Skeletal muscle satellite cell (primary cell): ENCODE data around the gene ZDHHC20.

Source experiments
- H3K27me3 ChIP-seq: 2 replicates; pipeline ENCODE4 v1.7.0; 2013; ENCODE audit warnings: low read length; ENCODE audit not compliant: control insufficient read depth, insufficient read depth
- H3K36me3 ChIP-seq: 2 replicates; pipeline ENCODE4 v1.7.0; 2013; ENCODE audit warnings: mild to moderate bottlenecking, control low read depth, low read length; ENCODE audit not compliant: insufficient read depth
- H3K4me1 ChIP-seq: 2 replicates; pipeline ENCODE4 v1.7.0; 2013; ENCODE audit warnings: low read length; ENCODE audit not compliant: control insufficient read depth, insufficient read depth
- H3K4me2 ChIP-seq: 2 replicates; pipeline ENCODE4 v1.7.0; 2013; ENCODE audit warnings: mild to moderate bottlenecking, low read length
- H3K4me3 ChIP-seq: 2 replicates; pipeline ENCODE4 v1.7.0; 2013; ENCODE audit warnings: low read length
- H3K9ac ChIP-seq: 2 replicates; pipeline ENCODE4 v1.7.0; 2013; ENCODE audit warnings: mild to moderate bottlenecking, low read depth, low read length, moderate library complexity
- H3K9me3 ChIP-seq: replicated peaks from 2 replicates; pipeline ENCODE4 v1.7.0; 2013; ENCODE audit warnings: mild to moderate bottlenecking, control low read depth, low read length

ZDHHC20 gene

DNA sequence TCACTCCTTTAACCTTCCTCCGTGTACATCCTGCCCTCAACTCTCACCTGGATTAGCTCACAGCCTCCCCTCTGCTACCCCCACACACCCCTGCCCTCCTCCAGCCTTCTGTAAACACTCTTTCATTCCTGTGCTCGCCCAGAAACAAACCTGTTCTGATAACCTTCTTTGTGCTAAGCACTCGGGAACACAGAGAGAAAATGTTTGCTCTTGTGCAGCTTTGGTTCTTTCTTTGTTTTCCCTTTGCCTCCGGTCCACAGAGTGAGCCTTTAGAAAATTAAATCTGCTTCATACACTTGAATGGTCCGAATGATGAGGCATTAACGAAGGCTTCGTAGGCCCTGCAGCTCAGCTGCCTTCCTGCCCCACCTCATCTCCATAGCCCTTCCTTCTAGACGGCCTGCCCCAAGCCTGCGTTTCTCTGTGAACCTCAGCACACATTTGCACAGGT lies 6.6 kb upstream of the ZDHHC20 start:
- H3K4me2 ChIP-seq, result no peak overlapping the region
- H3K4me1 ChIP-seq, result no peaks in the 10 kb centered on the region

DNA sequence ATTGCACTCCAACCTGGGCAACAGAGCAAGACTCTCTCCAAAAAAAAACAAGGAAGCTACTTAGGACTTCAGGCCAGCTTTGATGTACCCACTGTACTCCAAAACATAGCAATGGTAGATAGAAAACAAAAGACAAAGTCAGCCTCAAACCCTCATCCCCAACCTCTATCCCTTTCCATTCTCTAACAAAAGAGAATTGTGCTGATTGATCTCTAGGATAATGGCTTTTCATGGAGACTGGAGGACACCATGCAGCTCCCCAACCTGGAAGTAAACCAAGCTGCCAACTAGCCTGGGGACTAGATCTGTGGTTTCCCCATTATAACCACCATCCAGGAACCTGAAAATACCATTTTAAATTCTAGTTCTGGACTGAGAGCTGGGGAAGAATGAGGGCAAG lies 4.3 kb upstream of the ZDHHC20 start:
- Histone ChIP-seq H3K36me3 (no peaks in the 10 kb centered on the region), H3K9ac (no peak overlapping the region), H3K9me3 (no peaks in the 10 kb centered on the region), H3K27me3 (peaks cover 12% of the 10 kb centered on the region), H3K4me2 (no peak overlapping the region), H3K4me3 (no peak overlapping the region), H3K4me1 (no peaks in the 10 kb centered on the region)

More for the DNA sequence above, 6.6 kb upstream of the ZDHHC20 start:
- H3K4me3 ChIP-seq, result no peak overlapping the region
- no peak overlapping the region for H3K9ac ChIP-seq
- peaks cover 12% of the 10 kb centered on the region for H3K27me3 ChIP-seq
- no peaks in the 10 kb centered on the region for H3K36me3 ChIP-seq
- H3K9me3 ChIP-seq, result no peaks in the 10 kb centered on the region

DNA sequence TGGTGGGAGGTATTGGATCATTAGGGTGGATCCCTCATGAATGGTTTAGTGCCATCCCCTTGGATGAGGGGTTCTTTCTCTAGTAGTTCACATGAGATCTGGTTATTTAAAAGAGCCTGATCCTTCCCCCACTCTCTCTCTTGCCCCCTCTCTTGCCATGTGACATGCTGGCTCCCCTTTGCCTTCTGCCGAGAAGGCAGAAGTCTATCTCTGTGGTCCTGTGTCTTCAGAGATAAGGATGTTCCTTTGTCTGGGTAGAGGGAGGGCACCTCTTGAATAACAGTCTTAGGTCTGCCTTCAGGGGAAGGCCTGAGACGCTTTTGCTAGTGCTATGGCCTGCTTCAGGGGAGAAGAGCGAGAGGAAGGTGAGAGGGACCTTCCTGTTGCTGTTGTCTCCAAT lies 2.0 kb upstream of the ZDHHC20 start:
- H3K27me3 ChIP-seq, result peaks cover 12% of the 10 kb centered on the region
- no peak overlapping the region for H3K4me2 ChIP-seq
- no peaks in the 10 kb centered on the region for H3K9me3 ChIP-seq
- no peaks in the 10 kb centered on the region for H3K36me3 ChIP-seq
- no peak overlapping the region for H3K4me3 ChIP-seq
- peaks cover 8% of the 10 kb centered on the region for H3K4me1 ChIP-seq
- no peak overlapping the region for H3K9ac ChIP-seq

DNA sequence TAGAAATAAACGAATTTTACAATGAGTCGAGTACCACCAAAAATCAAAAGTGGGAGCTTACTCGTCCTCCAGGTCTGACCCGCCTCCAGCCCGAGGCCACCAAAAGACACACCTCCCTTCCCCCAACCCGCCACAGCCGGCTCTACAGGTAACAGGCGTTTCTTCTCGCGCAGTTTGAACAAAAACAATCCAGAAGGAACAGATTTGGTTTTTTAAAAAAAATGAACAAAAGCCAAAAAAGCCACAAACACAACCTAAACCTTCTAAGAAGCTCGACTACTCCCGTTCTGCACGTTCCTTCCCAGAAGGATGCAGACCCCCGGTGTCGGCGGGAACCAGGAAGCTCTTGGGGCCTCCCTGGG lies 671 bp downstream of the ZDHHC20 start:
- no peaks in the 10 kb centered on the region for H3K27me3 ChIP-seq
- H3K36me3 ChIP-seq, result no peaks in the 10 kb centered on the region
- H3K9ac ChIP-seq, result peak overlapping the region; percentile 96
- H3K4me1 ChIP-seq, result peaks cover 8% of the 10 kb centered on the region
- H3K9me3 ChIP-seq, result no peaks in the 10 kb centered on the region
- peak overlapping the region; percentile 100 for H3K4me3 ChIP-seq
- peak overlapping the region; percentile 84 for H3K4me2 ChIP-seq

DNA sequence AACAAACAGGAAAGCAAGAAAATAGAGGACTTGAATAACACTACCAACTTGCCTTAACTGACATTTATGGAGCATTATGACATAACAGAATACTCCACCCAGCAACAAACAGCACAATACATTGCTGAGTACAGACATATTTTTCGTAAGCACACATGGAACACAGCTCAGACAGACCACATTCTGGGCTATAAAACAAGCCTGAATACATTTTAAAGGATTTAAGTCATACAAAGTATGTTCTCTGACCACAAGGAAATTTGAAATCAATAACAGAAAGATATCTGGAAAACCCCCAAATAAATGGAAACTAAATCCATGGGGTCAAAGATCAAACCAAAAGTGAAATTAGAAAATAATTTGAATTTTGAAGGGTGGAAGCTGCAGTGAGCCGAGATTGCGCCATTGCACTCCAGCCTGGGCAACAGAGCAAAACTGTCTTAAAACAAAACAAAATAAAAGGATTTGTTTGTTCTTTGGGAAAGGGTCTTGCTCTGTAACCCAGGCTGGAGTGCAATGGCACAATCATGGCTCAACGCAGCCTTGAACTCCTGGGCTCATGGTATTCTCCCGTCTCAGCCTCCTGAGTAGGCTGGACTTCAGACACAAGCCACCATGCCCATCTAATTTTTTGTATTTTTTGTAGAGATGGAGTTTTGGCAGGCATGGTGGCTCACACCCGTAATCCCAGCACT lies 5.6 kb downstream of the ZDHHC20 start:
- no peaks in the 10 kb centered on the region for H3K9me3 ChIP-seq
- no peak overlapping the region for H3K4me2 ChIP-seq
- H3K36me3 ChIP-seq, result no peaks in the 10 kb centered on the region
- H3K27me3 ChIP-seq, result no peaks in the 10 kb centered on the region
- H3K4me1 ChIP-seq, result peaks cover 8% of the 10 kb centered on the region
- no peak overlapping the region for H3K4me3 ChIP-seq
- no peak overlapping the region for H3K9ac ChIP-seq

DNA sequence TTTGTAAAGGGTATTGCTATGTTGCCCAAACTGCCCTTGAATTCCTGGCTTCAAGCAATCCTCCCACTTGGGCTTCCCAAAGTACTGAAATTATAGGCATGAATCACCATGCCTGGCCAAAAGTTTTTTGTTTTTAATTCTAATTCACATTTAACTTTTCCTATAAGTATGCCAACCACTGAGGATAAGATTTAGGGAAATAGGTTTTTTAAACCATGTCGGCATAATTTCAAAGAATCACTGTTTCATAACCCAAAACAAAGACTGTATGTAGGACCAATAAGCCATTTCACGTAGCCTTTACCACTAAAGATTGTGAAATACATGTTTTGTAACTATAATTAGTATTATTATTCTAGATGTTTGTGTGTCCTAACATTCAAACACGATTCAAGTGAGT lies 8.2 kb downstream of the ZDHHC20 start:
- H3K27me3 ChIP-seq, result no peaks in the 10 kb centered on the region
- H3K4me1 ChIP-seq, result no peaks in the 10 kb centered on the region
- no peak overlapping the region for H3K4me3 ChIP-seq
- H3K9ac ChIP-seq, result no peak overlapping the region
- H3K4me2 ChIP-seq, result no peak overlapping the region
- no peaks in the 10 kb centered on the region for H3K36me3 ChIP-seq
- no peaks in the 10 kb centered on the region for H3K9me3 ChIP-seq

DNA sequence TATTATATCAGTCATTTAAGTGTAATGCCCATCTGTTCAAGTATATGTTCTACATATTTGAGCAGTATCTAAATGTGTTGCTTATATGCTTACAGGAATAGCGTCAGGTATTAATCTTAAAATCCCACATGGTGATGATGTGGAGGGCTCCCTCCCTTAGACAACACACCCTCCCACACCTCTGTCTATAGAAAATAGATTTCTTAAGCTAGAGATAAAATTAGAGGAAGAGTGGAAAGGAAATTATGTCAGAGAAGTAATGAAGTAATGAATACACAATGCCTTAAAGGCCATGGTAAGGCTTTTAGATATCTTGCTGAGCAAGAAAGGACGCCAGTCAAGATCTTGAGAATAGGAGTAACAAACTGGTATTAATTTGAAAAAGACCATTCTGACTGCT lies 12.4 kb downstream of the ZDHHC20 start:
- Histone ChIP-seq H3K27me3 (no peaks in the 10 kb centered on the region), H3K36me3 (no peaks in the 10 kb centered on the region), H3K4me1 (peaks cover 3% of the 10 kb centered on the region), H3K9me3 (no peaks in the 10 kb centered on the region), H3K4me2 (no peak overlapping the region), H3K9ac (no peak overlapping the region), H3K4me3 (no peak overlapping the region)

DNA sequence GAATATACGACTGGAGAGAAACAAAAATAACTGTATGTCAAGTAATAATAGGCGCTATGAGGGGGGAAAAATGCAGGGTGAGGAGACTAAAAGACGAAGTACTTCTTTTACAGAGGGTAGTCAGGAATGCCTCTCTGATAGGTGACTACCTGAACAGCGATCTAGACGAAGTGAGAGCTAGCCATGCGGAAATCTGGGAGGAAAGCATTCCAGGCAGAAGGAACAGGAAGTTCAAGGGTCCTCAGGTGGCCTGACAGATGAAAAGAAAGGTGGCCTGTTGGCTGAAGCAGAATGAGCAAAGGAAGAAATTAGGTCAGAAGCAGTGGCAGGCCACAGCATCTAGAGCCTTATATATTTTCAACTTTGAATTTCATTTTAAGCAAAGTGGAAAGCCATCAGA lies 13.3 kb downstream of the ZDHHC20 start:
- H3K4me3 ChIP-seq, result no peak overlapping the region
- peaks cover 3% of the 10 kb centered on the region for H3K4me1 ChIP-seq
- H3K4me2 ChIP-seq, result no peak overlapping the region
- no peak overlapping the region for H3K9ac ChIP-seq
- H3K27me3 ChIP-seq, result no peaks in the 10 kb centered on the region
- H3K36me3 ChIP-seq, result no peaks in the 10 kb centered on the region
- no peaks in the 10 kb centered on the region for H3K9me3 ChIP-seq

DNA sequence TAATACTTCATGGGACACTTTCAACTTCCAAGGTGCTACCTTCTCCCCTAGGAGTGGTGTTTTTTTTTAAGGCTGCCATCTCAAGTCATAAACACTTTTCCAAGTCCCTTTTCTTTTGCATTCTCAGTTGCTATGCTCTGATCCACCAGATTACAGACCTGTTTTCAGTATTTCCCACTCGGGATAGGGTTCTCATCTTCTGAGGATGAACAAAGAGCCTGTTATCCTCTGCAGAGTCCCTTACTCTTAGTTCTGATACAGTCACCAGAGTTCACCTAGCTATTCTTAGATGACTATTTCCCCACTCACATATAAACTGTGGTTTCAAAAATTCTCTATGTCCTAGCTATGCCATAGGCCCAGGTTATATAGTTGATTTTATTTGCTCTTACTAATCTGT lies 15.9 kb downstream of the ZDHHC20 start:
- no peaks in the 10 kb centered on the region for H3K36me3 ChIP-seq
- H3K27me3 ChIP-seq, result no peaks in the 10 kb centered on the region
- no peak overlapping the region for H3K4me3 ChIP-seq
- H3K9me3 ChIP-seq, result no peaks in the 10 kb centered on the region
- peaks cover 3% of the 10 kb centered on the region for H3K4me1 ChIP-seq
- no peak overlapping the region for H3K9ac ChIP-seq
- H3K4me2 ChIP-seq, result no peak overlapping the region

DNA sequence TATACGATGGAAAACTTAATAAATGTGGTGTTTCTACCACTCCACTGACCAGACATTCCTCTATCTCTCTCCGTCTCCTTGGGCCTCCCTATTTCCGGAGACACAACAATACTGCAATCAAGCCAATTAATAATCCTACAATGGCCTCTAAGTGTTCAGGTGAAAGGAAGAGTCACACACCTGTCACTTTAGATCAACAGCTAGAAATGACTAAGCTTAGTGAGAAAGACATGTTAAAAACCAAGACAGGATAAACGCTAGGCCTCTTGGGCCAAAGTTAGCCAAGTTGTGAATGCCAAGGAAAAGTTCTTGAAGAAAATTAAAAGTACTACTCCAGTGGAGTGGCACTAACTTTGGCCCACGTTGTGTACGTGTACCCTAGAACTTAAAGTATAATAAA lies 22.5 kb downstream of the ZDHHC20 start:
- Histone ChIP-seq H3K9me3 (no peaks in the 10 kb centered on the region), H3K4me3 (no peak overlapping the region), H3K9ac (no peak overlapping the region), H3K4me2 (no peak overlapping the region), H3K4me1 (peaks cover 12% of the 10 kb centered on the region), H3K27me3 (no peaks in the 10 kb centered on the region), H3K36me3 (no peaks in the 10 kb centered on the region)

DNA sequence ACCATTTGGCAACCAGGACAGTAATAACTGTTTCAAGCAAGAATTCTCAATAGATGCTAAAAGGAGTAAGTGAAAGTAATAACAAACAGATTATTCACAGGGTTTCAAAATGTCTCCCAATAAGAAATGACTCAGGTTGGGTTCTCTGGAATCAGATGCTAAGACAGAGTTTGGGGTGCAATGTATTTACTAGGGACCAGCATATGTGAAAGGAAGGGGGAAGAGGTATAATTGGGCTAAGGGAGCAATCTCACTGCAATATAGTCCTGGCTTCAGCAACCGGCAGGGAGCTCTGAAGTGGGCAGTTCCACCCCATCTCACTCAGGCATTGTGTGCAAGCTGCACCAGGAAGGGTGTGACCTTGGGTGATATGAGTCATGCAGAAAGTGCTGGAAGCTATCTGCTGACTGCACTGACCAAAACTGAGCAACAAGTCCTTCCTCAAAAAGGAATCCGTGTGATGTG lies 23.4 kb downstream of the ZDHHC20 start:
- H3K27me3 ChIP-seq, result no peaks in the 10 kb centered on the region
- no peak overlapping the region for H3K9ac ChIP-seq
- peak overlapping the region; percentile 54 for H3K4me3 ChIP-seq
- no peaks in the 10 kb centered on the region for H3K36me3 ChIP-seq
- peaks cover 12% of the 10 kb centered on the region for H3K4me1 ChIP-seq
- peak overlapping the region; percentile 65 for H3K4me2 ChIP-seq
- no peaks in the 10 kb centered on the region for H3K9me3 ChIP-seq

DNA sequence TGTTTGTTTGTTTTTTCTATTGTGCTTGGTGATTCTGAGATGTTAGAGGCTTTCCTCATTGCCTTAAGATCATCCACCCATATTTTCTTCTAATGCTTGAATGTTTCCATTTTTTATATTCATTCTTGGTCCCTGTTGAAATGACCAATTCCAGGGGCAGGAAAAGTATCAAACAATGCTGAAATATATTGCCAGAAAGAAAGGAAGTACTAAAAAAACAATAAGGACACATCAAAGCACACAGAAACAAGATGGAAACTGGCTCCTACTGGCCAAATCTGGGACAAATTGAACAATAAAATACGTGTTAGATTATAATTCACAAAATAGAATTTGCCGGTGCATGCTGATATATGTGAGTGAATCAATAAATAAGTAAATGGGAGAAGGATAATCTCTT lies 23.9 kb downstream of the ZDHHC20 start:
- Histone ChIP-seq H3K9me3 (no peaks in the 10 kb centered on the region), H3K4me1 (peaks cover 12% of the 10 kb centered on the region), H3K9ac (no peak overlapping the region)

More for the DNA sequence above, 23.9 kb downstream of the ZDHHC20 start:
- H3K4me3 ChIP-seq, result no peak overlapping the region
- H3K4me2 ChIP-seq, result peak overlapping the region; percentile 65
- no peaks in the 10 kb centered on the region for H3K27me3 ChIP-seq
- no peaks in the 10 kb centered on the region for H3K36me3 ChIP-seq
